Ascending aorta (tissue), 2 donors: ENCODE results near the gene CDC14B. TPM values are rescaled to one million over a fixed set of nuclear protein-coding genes. Genes with fewer than 3 reads are reported as not detected.

ENCODE experiments used
- DNase-seq, 2 donors: peaks; one replicate each; pipeline ENCODE4 v3.0.0-alpha.2; 2019; ENCODE audit warnings: low spot score in 2 of 2
- H3K27ac ChIP-seq, 2 donors: fragments of 200-600 bp; sonication (generic); one replicate each; pipeline ENCODE4 v1.5.1; 2016 to 2017; ENCODE audit warnings: mild to moderate bottlenecking in 1 of 2
- H3K27me3 ChIP-seq: fragments of 200-600 bp; sonication (generic); one replicate; pipeline ENCODE4 v1.5.1; 2017
- H3K36me3 ChIP-seq, 2 donors: fragments of 200-600 bp; sonication (generic); one replicate each; pipeline ENCODE4 v1.5.1; 2016
- H3K4me1 ChIP-seq, 2 donors: fragments of 200-600 bp; sonication (generic); one replicate each; pipeline ENCODE4 v1.5.1; 2016 to 2017; ENCODE audit warnings: mild to moderate bottlenecking in 1 of 2
- H3K4me3 ChIP-seq, 2 donors: fragments of 200-600 bp; sonication (generic); one replicate each; pipeline ENCODE4 v1.5.1; 2016 to 2017; ENCODE audit warnings: mild to moderate bottlenecking in 1 of 2
- H3K9me3 ChIP-seq, 2 donors: fragments of 200-600 bp; sonication (generic); one replicate each; pipeline ENCODE4 v1.5.1; 2016
- CTCF ChIP-seq, 3 experiments: fragments of 200-600 bp in 2 of 3; fragments of 450-650 bp in 1 of 3; sonication (generic) in 2 of 3; IDR thresholded peaks; one replicate each; pipeline ENCODE4 v1.5.1; 2016 to 2019; ENCODE audit warnings: antibody characterized with exemption in 3 of 3, mild to moderate bottlenecking in 1 of 3, moderate library complexity in 1 of 3
- intact Hi-C: fragments of 100-400 bp; cut with DNase I; formaldehyde crosslinking; loops from one replicate; pipeline ENCODE4 v1.15.1; 2023
- total RNA-seq: library from RNA; depleted of rRNA; stranded (reverse); fragments of >200 nt; gene quantifications from one replicate; pipeline ENCODE4 v1.1.0, GENCODE V29; 2016

The CDC14B gene
- total RNA-seq, 1 donor from 2014 or later, result 47.8 TPM

- DNase-seq, result no peak
- intact Hi-C loops, result no loop called here
- Histone ChIP-seq H3K36me3 (peaks cover 0 to 21% of the 10 kb centered on the region in 2 donors), H3K27ac (no peak overlapping the region), H3K4me3 (no peak overlapping the region), H3K9me3 (no peaks in the 10 kb centered on the region), H3K27me3 (no peaks in the 10 kb centered on the region), H3K4me1 (peaks cover 0 to 15% of the 10 kb centered on the region in 2 donors)
- TF ChIP-seq CTCF (IDR thresholded peaks at IDR 0.05), result no peak
These were observed 162.4 kb downstream of the CDC14B start for GRCh38 chr9:96457266-96457665.

- peaks cover 0 to 32% of the 10 kb centered on the region in 2 donors for H3K4me1 ChIP-seq
- H3K9me3 ChIP-seq, result no peaks in the 10 kb centered on the region
- no peaks in the 10 kb centered on the region for H3K36me3 ChIP-seq
- H3K4me3 ChIP-seq, result no peak overlapping the region
- H3K27me3 ChIP-seq, result no peaks in the 10 kb centered on the region
- TF ChIP-seq CTCF (IDR thresholded peaks at IDR 0.05), result peak; percentile 38 to 66 (median 52)
- no peak overlapping the region for H3K27ac ChIP-seq
- peak in 1 of 2 donors; percentile 69 for DNase-seq
- intact Hi-C loops, result loop anchor here (5.0 kb wide), 1 partner anchor 69 kb away; no protein-coding TSS in a partner anchor
These were observed 166.0 kb downstream of the CDC14B start for GRCh38 chr9:96453625-96454024.

GRCh38 chr9:96450613-96451528 lies 168.8 kb downstream of the CDC14B start:
- Histone ChIP-seq H3K36me3 (no peaks in the 10 kb centered on the region), H3K4me3 (peak overlapping the region; percentile 92 to 98), H3K27ac (peak overlapping the region; percentile 94 to 98), H3K4me1 (peaks cover 0 to 35% of the 10 kb centered on the region in 2 donors), H3K9me3 (no peaks in the 10 kb centered on the region), H3K27me3 (no peaks in the 10 kb centered on the region)
- peak in 1 of 2 donors; percentile 67 for DNase-seq
- intact Hi-C loops, result loop anchor here (1.0 to 5.0 kb wide), 6 partner anchors 34 to 203 kb away; partner anchors contain the start of gene CDC14B
- TF ChIP-seq CTCF (IDR thresholded peaks at IDR 0.05), result no peak

Other genes with a start within 250 kb of the CDC14B start
- 11.9 TPM for gene SLC35D2, start 236.1 kb downstream of the CDC14B start, total RNA-seq
- gene ZNF367, start 201.5 kb downstream of the CDC14B start, total RNA-seq, result 3.9 TPM
- 26.9 TPM for gene HABP4, start 169.7 kb downstream of the CDC14B start, total RNA-seq
- gene PRXL2C, start 35.5 kb upstream of the CDC14B start, total RNA-seq, result 32.4 TPM
- gene ZNF510, start 158.2 kb upstream of the CDC14B start, total RNA-seq, result 5.3 TPM
- 8.6 TPM for gene ZNF782, start 234.7 kb upstream of the CDC14B start, total RNA-seq